T-helper 17 cell (primary cell): ENCODE results near the gene VWC2. TPM values are rescaled to one million over a fixed set of nuclear protein-coding genes. Genes with fewer than 3 reads are reported as not detected.

Experiments
- ATAC-seq: fragments of 150-1000 bp; cut with Tn5 transposase; 2 replicates; pipeline ENCODE4 v1.10.0; 2021; ENCODE audit warnings: mild to moderate bottlenecking, moderate library complexity
- DNase-seq, 3 donors: peaks; one replicate each; pipeline versions ENCODE4 v3.0.0 to v3.0.0-alpha.2; 2020 to 2021
- H3K9me3 ChIP-seq: one replicate; pipeline ENCODE4 v1.7.0; 2013; ENCODE audit warnings: low read length, mild to moderate bottlenecking; ENCODE audit not compliant: control insufficient read depth, poor library complexity, severe bottlenecking
- H3K27ac Mint-ChIP-seq: one replicate; pipeline ENCODE4 v1.8.0; 2022; ENCODE audit warnings: mild to moderate bottlenecking, moderate library complexity, mixed read lengths
- H3K27me3 Mint-ChIP-seq: one replicate; pipeline ENCODE4 v1.8.0; 2022; ENCODE audit warnings: mixed read lengths
- H3K36me3 Mint-ChIP-seq: one replicate; pipeline ENCODE4 v1.8.0; 2022; ENCODE audit warnings: low read depth, mixed read lengths
- H3K4me1 Mint-ChIP-seq: one replicate; pipeline ENCODE4 v1.8.0; 2022; ENCODE audit warnings: mild to moderate bottlenecking, mixed read lengths
- H3K4me3 Mint-ChIP-seq: one replicate; pipeline ENCODE4 v1.8.0; 2022; ENCODE audit warnings: mild to moderate bottlenecking, moderate library complexity, mixed read lengths
- total RNA-seq, 4 donors: library from RNA in 2 of 4; stranded (reverse) in 2 of 4; gene quantifications; one replicate each; pipeline ENCODE4 v1.2.3 and lab custom pipeline; 2022 to 2026

VWC2 gene
- total RNA-seq, 2 donors from 2014 or later: not detected

- Mint-ChIP-seq H3K36me3 (no peaks in the 10 kb centered on the region), H3K4me1 (no peaks in the 10 kb centered on the region), H3K4me3 (no peak overlapping the region), H3K27ac (no peak overlapping the region), H3K27me3 (no peaks in the 10 kb centered on the region)
- DNase-seq (no peak), ATAC-seq (no peak)
- H3K9me3 ChIP-seq: peaks cover 2% of the 10 kb centered on the region
These were observed 17.8 kb downstream of the VWC2 start for GRCh38 chr7:49791088-49791741.

- Mint-ChIP-seq H3K27ac (no peak overlapping the region), H3K4me3 (no peak overlapping the region), H3K4me1 (no peaks in the 10 kb centered on the region), H3K36me3 (no peaks in the 10 kb centered on the region), H3K27me3 (peaks cover 4% of the 10 kb centered on the region)
- H3K9me3 ChIP-seq: no peaks in the 10 kb centered on the region
- ATAC-seq: no peak
- no peak for DNase-seq
These were observed 24.7 kb downstream of the VWC2 start for GRCh38 chr7:49797987-49798660.

GRCh38 chr7:49800031-49800430 lies 26.6 kb downstream of the VWC2 start:
- Mint-ChIP-seq H3K36me3 (no peaks in the 10 kb centered on the region), H3K4me1 (no peaks in the 10 kb centered on the region), H3K4me3 (no peak overlapping the region), H3K27me3 (peaks cover 11% of the 10 kb centered on the region), H3K27ac (no peak overlapping the region)
- DNase-seq: no peak
- no peaks in the 10 kb centered on the region for H3K9me3 ChIP-seq
- ATAC-seq: no peak

- Mint-ChIP-seq H3K4me3 (no peak overlapping the region), H3K4me1 (no peaks in the 10 kb centered on the region), H3K36me3 (no peaks in the 10 kb centered on the region), H3K27ac (no peak overlapping the region), H3K27me3 (peaks cover 11% of the 10 kb centered on the region)
- DNase-seq (no peak), ATAC-seq (no peak)
- H3K9me3 ChIP-seq: no peaks in the 10 kb centered on the region
These were observed 29.2 kb downstream of the VWC2 start for GRCh38 chr7:49802600-49802999.

- Mint-ChIP-seq H3K36me3 (no peaks in the 10 kb centered on the region), H3K4me3 (no peak overlapping the region), H3K27ac (no peak overlapping the region), H3K4me1 (no peaks in the 10 kb centered on the region), H3K27me3 (peaks cover 7% of the 10 kb centered on the region)
- no peaks in the 10 kb centered on the region for H3K9me3 ChIP-seq
- ATAC-seq (no peak), DNase-seq (no peak)
These were observed 30.4 kb downstream of the VWC2 start for GRCh38 chr7:49803812-49804211.

- Mint-ChIP-seq H3K27ac (no peak overlapping the region), H3K4me1 (no peaks in the 10 kb centered on the region), H3K27me3 (peaks cover 7% of the 10 kb centered on the region), H3K36me3 (no peaks in the 10 kb centered on the region), H3K4me3 (no peak overlapping the region)
- ATAC-seq (no peak), DNase-seq (no peak)
- H3K9me3 ChIP-seq: no peaks in the 10 kb centered on the region
These were observed 32.1 kb downstream of the VWC2 start for GRCh38 chr7:49805371-49806007.

- Mint-ChIP-seq H3K27ac (no peak overlapping the region), H3K36me3 (no peaks in the 10 kb centered on the region), H3K4me3 (no peak overlapping the region), H3K27me3 (no peaks in the 10 kb centered on the region), H3K4me1 (no peaks in the 10 kb centered on the region)
- ATAC-seq (no peak), DNase-seq (no peak)
- H3K9me3 ChIP-seq: no peaks in the 10 kb centered on the region
These were observed 39.1 kb downstream of the VWC2 start for GRCh38 chr7:49812534-49812933.

- no peaks in the 10 kb centered on the region for H3K4me1 Mint-ChIP-seq
- no peak overlapping the region for H3K27ac Mint-ChIP-seq
- DNase-seq: no peak
- H3K4me3 Mint-ChIP-seq: no peak overlapping the region
- ATAC-seq: no peak
- H3K27me3 Mint-ChIP-seq: no peaks in the 10 kb centered on the region
- no peaks in the 10 kb centered on the region for H3K36me3 Mint-ChIP-seq
- no peaks in the 10 kb centered on the region for H3K9me3 ChIP-seq
These were observed 43.8 kb downstream of the VWC2 start for GRCh38 chr7:49817279-49817678.

GRCh38 chr7:49821181-49821580 lies 47.7 kb downstream of the VWC2 start:
- no peaks in the 10 kb centered on the region for H3K4me1 Mint-ChIP-seq
- H3K4me3 Mint-ChIP-seq: no peak overlapping the region
- H3K27me3 Mint-ChIP-seq: no peaks in the 10 kb centered on the region
- no peaks in the 10 kb centered on the region for H3K9me3 ChIP-seq
- H3K36me3 Mint-ChIP-seq: no peaks in the 10 kb centered on the region
- DNase-seq (no peak), ATAC-seq (no peak)
- H3K27ac Mint-ChIP-seq: no peak overlapping the region

- Mint-ChIP-seq H3K4me1 (no peaks in the 10 kb centered on the region), H3K36me3 (no peaks in the 10 kb centered on the region), H3K27ac (no peak overlapping the region), H3K4me3 (no peak overlapping the region), H3K27me3 (no peaks in the 10 kb centered on the region)
- no peak for DNase-seq
- H3K9me3 ChIP-seq: no peaks in the 10 kb centered on the region
- no peak for ATAC-seq
These were observed 49.4 kb downstream of the VWC2 start for GRCh38 chr7:49822856-49823255.

- ATAC-seq (no peak), DNase-seq (no peak)
- H3K9me3 ChIP-seq: no peaks in the 10 kb centered on the region
- Mint-ChIP-seq H3K27me3 (no peaks in the 10 kb centered on the region), H3K4me1 (no peaks in the 10 kb centered on the region), H3K4me3 (no peak overlapping the region), H3K27ac (no peak overlapping the region), H3K36me3 (no peaks in the 10 kb centered on the region)
These were observed 50.1 kb downstream of the VWC2 start for GRCh38 chr7:49823566-49823965.

- no peaks in the 10 kb centered on the region for H3K4me1 Mint-ChIP-seq
- H3K36me3 Mint-ChIP-seq: no peaks in the 10 kb centered on the region
- H3K9me3 ChIP-seq: no peaks in the 10 kb centered on the region
- H3K4me3 Mint-ChIP-seq: no peak overlapping the region
- H3K27ac Mint-ChIP-seq: no peak overlapping the region
- DNase-seq (no peak), ATAC-seq (no peak)
- H3K27me3 Mint-ChIP-seq: peaks cover 6% of the 10 kb centered on the region
These were observed 66.6 kb downstream of the VWC2 start for GRCh38 chr7:49839863-49840645.

- DNase-seq (no peak), ATAC-seq (no peak)
- H3K4me1 Mint-ChIP-seq: no peaks in the 10 kb centered on the region
- H3K36me3 Mint-ChIP-seq: no peaks in the 10 kb centered on the region
- no peaks in the 10 kb centered on the region for H3K9me3 ChIP-seq
- no peak overlapping the region for H3K4me3 Mint-ChIP-seq
- no peak overlapping the region for H3K27ac Mint-ChIP-seq
- H3K27me3 Mint-ChIP-seq: peaks cover 10% of the 10 kb centered on the region
These were observed 67.4 kb downstream of the VWC2 start for GRCh38 chr7:49840751-49841405.
